Caco-2 (cell line): ENCODE measurements around the gene MAPK1IP1L. TPM values are rescaled to one million over a fixed set of nuclear protein-coding genes. Genes with fewer than 3 reads are reported as not detected.
A peak's percentile ranks its signal among the peaks of the same experiment; 100 is the strongest.

ENCODE experiments used
- BruUV-seq: library from RNA; stranded (reverse); fragments of 400-500 nt; replicated peaks from 2 replicates; lab custom pipeline; 2021; lab: Mats Ljungman, UMichigan
- CTCF ChIA-PET: fragments of 300-600 bp; sonication (Branson Sonifier 250); formaldehyde crosslinking; loops from one replicate; lab custom pipeline; 2022; ENCODE audit warnings: antibody characterized with exemption; lab: Charles Lee
- POLR2A ChIA-PET: fragments of 300-600 bp; sonication (Branson Sonifier 250); formaldehyde crosslinking; loops from one replicate; lab custom pipeline; 2022; ENCODE audit warnings: antibody characterized with exemption; lab: Charles Lee
- DNase-seq, 2 experiments: peaks; one replicate each; pipeline versions ENCODE4 v3.0.0 to v3.0.0-alpha.2; 2020 to 2022
- H3K27me3 ChIP-seq: replicated peaks from 2 replicates; pipeline ENCODE4 v1.6.0; 2011; ENCODE audit warnings: low read length; ENCODE audit not compliant: control insufficient read depth, insufficient read depth
- H3K36me3 ChIP-seq: 2 replicates; pipeline ENCODE4 v1.5.1; 2011; ENCODE audit warnings: low read length; ENCODE audit not compliant: control insufficient read depth, insufficient read depth
- H3K4me1 ChIP-seq: fragments of 250-450 bp; sonication (Bioruptor Pico); 2 replicates; pipeline ENCODE4 v1.5.1; 2020; ENCODE audit warnings: mild to moderate bottlenecking
- H3K4me3 ChIP-seq: 2 replicates; pipeline ENCODE4 v1.5.1; 2011; ENCODE audit warnings: low read depth, mild to moderate bottlenecking, control low read depth, low read length
- H3K9me3 ChIP-seq: fragments of 250-450 bp; sonication (Bioruptor Pico); 2 replicates; pipeline ENCODE4 v1.5.1; 2020; ENCODE audit warnings: mild to moderate bottlenecking, moderate library complexity
- H3K27ac Mint-ChIP-seq: one replicate; pipeline ENCODE4 v1.8.0; 2022; ENCODE audit warnings: mixed read lengths; ENCODE audit not compliant: unreplicated experiment
- H3K27me3 Mint-ChIP-seq: one replicate; pipeline ENCODE4 v1.8.0; 2022; ENCODE audit warnings: mixed read lengths; ENCODE audit not compliant: insufficient read depth, unreplicated experiment
- H3K36me3 Mint-ChIP-seq: one replicate; pipeline ENCODE4 v1.8.0; 2022; ENCODE audit warnings: mild to moderate bottlenecking, mixed read lengths; ENCODE audit not compliant: insufficient read depth, unreplicated experiment
- H3K4me1 Mint-ChIP-seq: one replicate; pipeline ENCODE4 v1.8.0; 2022; ENCODE audit warnings: low read depth, mixed read lengths; ENCODE audit not compliant: unreplicated experiment
- H3K4me3 Mint-ChIP-seq: one replicate; pipeline ENCODE4 v1.8.0; 2022; ENCODE audit warnings: mild to moderate bottlenecking, moderate library complexity, mixed read lengths; ENCODE audit not compliant: unreplicated experiment
- H3K9me3 Mint-ChIP-seq: one replicate; pipeline ENCODE4 v1.8.0; 2022; ENCODE audit warnings: mixed read lengths; ENCODE audit not compliant: unreplicated experiment
- intact Hi-C: fragments of 100-400 bp; cut with micrococcal nuclease; formaldehyde crosslinking; loops from one replicate; pipeline ENCODE4 v1.10.0; 2022; ENCODE audit not compliant: unreplicated experiment
- total RNA-seq: library from RNA; stranded (reverse); gene quantifications from 2 replicates; pipeline ENCODE4 v1.2.3, GENCODE V29; 2022
- TF ChIP-seq, protein P1 (sequence below), 2 experiments: fragments of 200-600 bp in 1 of 2; IDR thresholded peaks; 1 replicate in 1 of 2; 2 replicates in 1 of 2; pipeline versions ENCODE4 v1.5.1 to v1.8.0; 2011 to 2022; ENCODE audit warnings: antibody characterized with exemption in 1 of 2, control low read depth in 1 of 2, inconsistent platforms in 1 of 2, low read depth in 1 of 2, low read length in 1 of 2, mild to moderate bottlenecking in 1 of 2, moderate library complexity in 1 of 2; ENCODE audit not compliant: insufficient read depth in 1 of 2, severe bottlenecking in 1 of 2, unreplicated experiment in 1 of 2

The MAPK1IP1L gene
- total RNA-seq, 1 experiment from 2014 or later: 90.8 TPM

DNA sequence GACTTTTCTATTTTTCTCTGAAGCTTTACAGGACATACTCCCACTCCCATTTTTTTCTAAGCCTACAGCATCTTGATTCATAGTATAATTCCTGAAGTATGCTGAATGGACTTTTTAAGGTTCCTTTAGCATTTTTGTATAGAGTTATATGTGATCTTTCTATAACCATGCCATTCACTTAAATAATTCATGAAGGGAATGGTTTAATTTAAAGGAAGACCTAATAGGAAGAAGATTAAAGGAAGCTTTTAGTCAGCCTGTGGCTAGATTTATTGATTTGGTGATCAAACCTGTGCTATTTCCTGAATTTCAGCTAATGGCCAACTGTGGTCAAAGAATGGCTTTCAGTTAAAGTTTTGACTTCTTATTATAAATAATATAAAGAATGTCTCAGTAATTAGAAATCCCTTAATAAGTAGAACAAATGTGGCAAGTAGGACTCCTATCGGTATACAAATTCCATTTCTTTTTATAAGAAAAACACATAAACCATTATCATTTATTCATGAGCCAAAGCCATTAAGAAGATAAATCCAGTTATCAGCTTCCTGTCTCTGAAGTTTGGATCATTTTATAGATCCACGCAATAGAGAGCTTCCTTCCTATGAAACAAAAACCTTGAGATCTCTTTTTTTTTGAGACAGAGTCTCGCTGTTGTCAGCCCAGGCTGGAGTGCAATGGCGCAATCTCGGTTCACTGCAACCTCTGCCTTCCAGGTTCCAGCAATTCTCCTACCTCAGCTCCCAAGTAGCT, 4.0 kb upstream of the MAPK1IP1L start:
- DNase-seq: no peak
- no peaks in the 10 kb centered on the region for H3K27me3 ChIP-seq
- no peaks in the 10 kb centered on the region for H3K4me1 Mint-ChIP-seq
- H3K9me3 ChIP-seq: no peaks in the 10 kb centered on the region
- no peaks in the 10 kb centered on the region for H3K27me3 Mint-ChIP-seq
- no TSS peak for BruUV-seq
- no peaks in the 10 kb centered on the region for H3K36me3 ChIP-seq
- no peaks in the 10 kb centered on the region for H3K9me3 Mint-ChIP-seq
- H3K36me3 Mint-ChIP-seq: peaks cover 20% of the 10 kb centered on the region
- H3K4me3 Mint-ChIP-seq: no peak overlapping the region
- ChIA-PET POLR2A (interaction anchor here (0.6 to 0.9 kb wide), 2 partner anchors 20 to 69 kb away, joined by 4 to 15 read pairs; partner anchors contain the start of genes SOCS4 and WDHD1), CTCF (no interaction called here)
- H3K27ac Mint-ChIP-seq: no peak overlapping the region
- H3K4me3 ChIP-seq: no peak overlapping the region
- intact Hi-C loops: no loop called here
- TF ChIP-seq, protein P1, sequence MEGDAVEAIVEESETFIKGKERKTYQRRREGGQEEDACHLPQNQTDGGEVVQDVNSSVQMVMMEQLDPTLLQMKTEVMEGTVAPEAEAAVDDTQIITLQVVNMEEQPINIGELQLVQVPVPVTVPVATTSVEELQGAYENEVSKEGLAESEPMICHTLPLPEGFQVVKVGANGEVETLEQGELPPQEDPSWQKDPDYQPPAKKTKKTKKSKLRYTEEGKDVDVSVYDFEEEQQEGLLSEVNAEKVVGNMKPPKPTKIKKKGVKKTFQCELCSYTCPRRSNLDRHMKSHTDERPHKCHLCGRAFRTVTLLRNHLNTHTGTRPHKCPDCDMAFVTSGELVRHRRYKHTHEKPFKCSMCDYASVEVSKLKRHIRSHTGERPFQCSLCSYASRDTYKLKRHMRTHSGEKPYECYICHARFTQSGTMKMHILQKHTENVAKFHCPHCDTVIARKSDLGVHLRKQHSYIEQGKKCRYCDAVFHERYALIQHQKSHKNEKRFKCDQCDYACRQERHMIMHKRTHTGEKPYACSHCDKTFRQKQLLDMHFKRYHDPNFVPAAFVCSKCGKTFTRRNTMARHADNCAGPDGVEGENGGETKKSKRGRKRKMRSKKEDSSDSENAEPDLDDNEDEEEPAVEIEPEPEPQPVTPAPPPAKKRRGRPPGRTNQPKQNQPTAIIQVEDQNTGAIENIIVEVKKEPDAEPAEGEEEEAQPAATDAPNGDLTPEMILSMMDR (IDR thresholded peaks at IDR 0.05; ENCODE audit: insufficient read depth in 1 of 2, low read depth in 1 of 2, low read length in 1 of 2, severe bottlenecking in 1 of 2, unreplicated experiment in 1 of 2): no peak
- no peaks in the 10 kb centered on the region for H3K4me1 ChIP-seq

DNA sequence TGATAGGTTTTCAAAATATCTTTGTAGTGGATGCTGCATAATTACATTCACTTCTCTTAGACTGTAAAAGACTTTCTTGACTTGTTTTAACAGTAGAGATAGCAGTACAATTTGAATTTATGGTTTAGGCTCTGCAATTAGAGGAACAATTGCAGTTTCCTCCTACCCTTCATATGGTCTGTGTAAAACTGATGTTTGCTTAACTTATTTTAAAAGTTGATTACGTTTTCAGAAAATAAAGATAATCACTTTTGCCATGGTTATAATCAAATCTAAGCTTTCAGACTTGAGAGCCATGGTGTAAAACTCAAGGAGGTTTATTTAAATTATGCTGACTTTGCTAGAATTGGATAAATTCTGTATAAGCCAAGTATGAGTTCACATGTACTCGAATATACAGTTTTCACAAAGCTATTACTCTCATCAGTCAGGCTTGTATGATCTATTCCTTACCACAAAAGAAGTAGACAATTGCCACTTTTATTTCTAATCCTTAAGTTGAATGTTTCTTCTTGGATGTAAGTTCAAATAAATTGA, 2.5 kb upstream of the MAPK1IP1L start:
- Mint-ChIP-seq H3K36me3 (peaks cover 24% of the 10 kb centered on the region), H3K4me1 (peaks cover 11% of the 10 kb centered on the region), H3K27me3 (no peaks in the 10 kb centered on the region), H3K4me3 (no peak overlapping the region), H3K9me3 (no peaks in the 10 kb centered on the region), H3K27ac (no peak overlapping the region)
- intact Hi-C loops: no loop called here
- CTCF ChIA-PET: no interaction called here
- peaks cover 11% of the 10 kb centered on the region; the same call in 1 of the 2 replicates for H3K4me1 ChIP-seq
- TF ChIP-seq, protein P1 (IDR thresholded peaks at IDR 0.05; ENCODE audit: insufficient read depth in 1 of 2, low read depth in 1 of 2, low read length in 1 of 2, severe bottlenecking in 1 of 2, unreplicated experiment in 1 of 2): no peak
- no peak for DNase-seq
- no peaks in the 10 kb centered on the region for H3K27me3 ChIP-seq
- no peaks in the 10 kb centered on the region for H3K9me3 ChIP-seq
- POLR2A ChIA-PET: no interaction called here
- no peaks in the 10 kb centered on the region for H3K36me3 ChIP-seq
- no peak overlapping the region for H3K4me3 ChIP-seq
- no TSS peak for BruUV-seq

DNA sequence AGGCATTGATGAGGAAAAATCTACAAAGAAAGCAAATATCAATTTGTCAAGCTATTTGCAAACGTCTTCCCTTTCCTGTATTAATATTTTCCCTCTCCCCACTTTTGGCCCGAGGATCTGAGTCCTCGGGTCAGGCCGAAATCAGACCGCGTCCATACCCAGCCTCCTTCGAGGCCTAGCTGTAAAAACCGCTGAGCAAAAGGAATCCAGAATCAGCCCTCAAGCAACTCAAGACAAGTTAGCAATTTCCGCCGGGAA, 353 bp upstream of the MAPK1IP1L start:
- H3K4me3 Mint-ChIP-seq: peak overlapping the region; percentile 88
- Histone ChIP-seq H3K4me1 (peaks cover 11% of the 10 kb centered on the region; the same call in 1 of the 2 replicates), H3K4me3 (peak overlapping the region; percentile 93), H3K36me3 (no peaks in the 10 kb centered on the region), H3K9me3 (no peaks in the 10 kb centered on the region), H3K27me3 (no peaks in the 10 kb centered on the region)
- BruUV-seq: no TSS peak
- H3K27ac Mint-ChIP-seq: peak overlapping the region; percentile 89
- peaks cover 31% of the 10 kb centered on the region for H3K36me3 Mint-ChIP-seq
- POLR2A ChIA-PET: interaction anchor here (0.6 to 3.0 kb wide), 14 partner anchors 9 to 1441 kb away, joined by 3 to 46 read pairs (median 4); partner anchors contain the start of genes SOCS4 and WDHD1
- H3K4me1 Mint-ChIP-seq: peaks cover 11% of the 10 kb centered on the region
- TF ChIP-seq, protein P1 (IDR thresholded peaks at IDR 0.05; ENCODE audit: insufficient read depth in 1 of 2, low read depth in 1 of 2, low read length in 1 of 2, severe bottlenecking in 1 of 2, unreplicated experiment in 1 of 2): no peak
- DNase-seq: no peak
- H3K9me3 Mint-ChIP-seq: no peaks in the 10 kb centered on the region
- intact Hi-C loops: loop anchor here (1.0 kb wide), 3 partner anchors 24 to 110 kb away; partner anchors contain the start of genes SOCS4 and WDHD1
- H3K27me3 Mint-ChIP-seq: no peaks in the 10 kb centered on the region
- CTCF ChIA-PET: interaction anchor here (0.5 to 1.9 kb wide), 14 partner anchors 9 to 483 kb away, joined by 3 to 19 read pairs (median 4); partner anchors contain the start of genes GCH1, SOCS4 and WDHD1
